ENCODE results near the gene WTIP.

WTIP gene

GRCh38 chr19:34540811-34541557 is 59.4 kb downstream of the WTIP start:
- no peak for DNase-seq
- TF ChIP-seq GATA1 (IDR thresholded peaks at IDR 0.05; ENCODE audit: low read depth, low read length), result no peak
- TF ChIP-seq POLR2A (IDR thresholded peaks at IDR 0.05; ENCODE audit: low read length), result no peak

- no peak for DNase-seq
- no peak for TF ChIP-seq GATA1 (IDR thresholded peaks at IDR 0.05; ENCODE audit: low read depth, low read length)
- TF ChIP-seq POLR2A (IDR thresholded peaks at IDR 0.05; ENCODE audit: low read length), result no peak
Measured at GRCh38 chr19:34549833-34550232, 68.3 kb downstream of the WTIP start.

- TF ChIP-seq GATA1 (IDR thresholded peaks at IDR 0.05; ENCODE audit: low read depth, low read length) (no peak), POLR2A (IDR thresholded peaks at IDR 0.05; ENCODE audit: low read length) (no peak)
Measured at GRCh38 chr19:34555447-34555846, 73.9 kb downstream of the WTIP start.

GRCh38 chr19:34556488-34556887 is 74.9 kb downstream of the WTIP start:
- TF ChIP-seq GATA1 (IDR thresholded peaks at IDR 0.05; ENCODE audit: low read depth, low read length) (no peak), POLR2A (IDR thresholded peaks at IDR 0.05; ENCODE audit: low read length) (no peak)
- peak; percentile 37 to 53 for DNase-seq

More at GRCh38 chr19:34555447-34555846, 73.9 kb downstream of the WTIP start:
- DNase-seq, result no peak

- TF ChIP-seq GATA1 (IDR thresholded peaks at IDR 0.05; ENCODE audit: low read depth, low read length) (no peak), POLR2A (IDR thresholded peaks at IDR 0.05; ENCODE audit: low read length) (no peak)
- no peak for DNase-seq
Measured at GRCh38 chr19:34559045-34559444, 77.5 kb downstream of the WTIP start.

GRCh38 chr19:34560229-34560628 is 78.7 kb downstream of the WTIP start:
- no peak for DNase-seq
- no peak for TF ChIP-seq GATA1 (IDR thresholded peaks at IDR 0.05; ENCODE audit: low read depth, low read length)
- TF ChIP-seq POLR2A (IDR thresholded peaks at IDR 0.05; ENCODE audit: low read length), result no peak

Data from erythroblast (primary cell).